Subcutaneous adipose tissue (tissue), 4 donors: ENCODE results near the gene RBM34. TPM values are rescaled to one million over a fixed set of nuclear protein-coding genes. Genes with fewer than 3 reads are reported as not detected.

Source experiments
- CTCF ChIP-seq: fragments of 450-650 bp; IDR thresholded peaks from one replicate; pipeline ENCODE4 v1.5.1; 2016; ENCODE audit warnings: low read depth, mild to moderate bottlenecking, control low read depth, antibody characterized with exemption, moderate library complexity
- total RNA-seq, 4 donors: library from RNA; depleted of rRNA; stranded (reverse); fragments of >200 nt; gene quantifications; one replicate each; pipeline ENCODE4 v1.1.0, GENCODE V29; 2016

RBM34 gene
- total RNA-seq, 4 donors from 2014 or later, result 32.2 to 57.8 (median 51.8) TPM

GRCh38 chr1:235127732-235128455, 33.2 kb downstream of the RBM34 start:
- TF ChIP-seq CTCF, result no peak

DNA sequence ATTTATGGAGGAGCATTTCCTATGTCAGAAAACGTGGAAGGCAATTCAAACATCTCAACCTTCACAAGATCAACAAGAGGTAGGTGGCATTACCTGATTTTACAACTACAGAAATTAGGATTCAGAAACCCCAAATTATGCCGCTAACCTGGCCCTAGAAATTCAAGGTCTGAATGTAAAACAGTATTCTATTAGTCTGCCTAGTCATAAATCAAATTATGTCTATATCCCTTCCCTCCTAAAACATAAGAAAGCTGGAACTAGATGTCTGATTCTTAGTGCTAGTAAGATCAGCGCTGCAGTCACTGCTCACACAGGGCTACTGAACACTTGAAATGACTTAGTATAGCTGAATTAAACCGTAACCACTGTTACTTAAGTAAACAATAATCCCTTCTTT, 33.8 kb downstream of the RBM34 start:
- no peak for TF ChIP-seq CTCF

DNA sequence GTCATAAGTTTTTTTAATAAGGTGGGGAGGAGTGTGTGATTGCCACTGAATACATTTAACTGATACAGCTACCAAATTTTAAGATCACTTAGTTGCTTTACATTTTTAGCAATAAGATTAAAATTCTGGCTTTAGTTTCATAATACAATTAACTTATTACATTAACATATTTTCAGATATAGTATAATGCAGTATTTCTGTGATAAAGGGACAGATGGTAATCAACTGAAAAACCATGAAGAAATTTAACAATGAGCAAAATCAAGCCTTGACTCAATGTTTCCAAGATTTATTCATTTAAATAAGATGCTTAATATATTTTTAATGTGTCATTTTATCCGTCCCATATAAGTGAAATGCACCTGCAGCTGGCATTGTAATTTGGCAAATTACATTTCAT, 36.4 kb downstream of the RBM34 start:
- TF ChIP-seq CTCF, result no peak

GRCh38 chr1:235124111-235124510, 36.9 kb downstream of the RBM34 start:
- TF ChIP-seq CTCF, result no peak

GRCh38 chr1:235122348-235122747, 38.7 kb downstream of the RBM34 start:
- TF ChIP-seq CTCF, result no peak

DNA sequence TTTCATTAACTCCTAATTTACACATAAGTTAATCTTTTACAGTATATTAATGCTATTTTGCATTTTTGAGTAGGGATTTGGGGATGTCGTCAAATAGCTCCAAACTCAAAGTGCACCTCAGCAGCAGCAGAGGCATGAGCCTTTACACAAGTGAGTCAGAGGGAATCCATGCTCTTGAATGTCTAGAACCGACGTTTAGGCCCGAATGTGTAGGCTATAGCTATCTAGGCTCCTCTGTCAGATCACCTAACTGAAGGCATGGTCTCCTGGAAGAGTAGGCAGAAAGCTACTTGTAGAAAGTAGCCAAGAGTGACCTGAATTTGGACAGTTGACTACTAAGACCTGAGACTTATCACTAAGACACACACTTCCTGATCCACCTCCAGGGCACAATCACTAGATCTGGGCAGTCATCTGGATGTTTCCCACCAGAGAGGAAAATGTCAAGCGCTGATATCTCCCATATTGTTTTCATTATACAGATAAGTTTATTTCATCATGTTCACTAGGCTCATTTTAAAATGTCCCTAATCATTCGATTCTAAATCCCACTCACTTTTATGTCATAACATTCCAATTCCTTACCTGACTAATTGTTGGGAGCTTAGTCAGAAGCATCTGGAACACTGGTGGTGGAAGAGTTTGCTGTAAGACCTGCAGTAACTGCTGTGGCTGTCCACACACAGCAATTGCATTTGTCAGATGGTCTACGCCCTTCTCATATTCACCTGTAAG, 47.7 kb downstream of the RBM34 start:
- TF ChIP-seq CTCF, result no peak

DNA sequence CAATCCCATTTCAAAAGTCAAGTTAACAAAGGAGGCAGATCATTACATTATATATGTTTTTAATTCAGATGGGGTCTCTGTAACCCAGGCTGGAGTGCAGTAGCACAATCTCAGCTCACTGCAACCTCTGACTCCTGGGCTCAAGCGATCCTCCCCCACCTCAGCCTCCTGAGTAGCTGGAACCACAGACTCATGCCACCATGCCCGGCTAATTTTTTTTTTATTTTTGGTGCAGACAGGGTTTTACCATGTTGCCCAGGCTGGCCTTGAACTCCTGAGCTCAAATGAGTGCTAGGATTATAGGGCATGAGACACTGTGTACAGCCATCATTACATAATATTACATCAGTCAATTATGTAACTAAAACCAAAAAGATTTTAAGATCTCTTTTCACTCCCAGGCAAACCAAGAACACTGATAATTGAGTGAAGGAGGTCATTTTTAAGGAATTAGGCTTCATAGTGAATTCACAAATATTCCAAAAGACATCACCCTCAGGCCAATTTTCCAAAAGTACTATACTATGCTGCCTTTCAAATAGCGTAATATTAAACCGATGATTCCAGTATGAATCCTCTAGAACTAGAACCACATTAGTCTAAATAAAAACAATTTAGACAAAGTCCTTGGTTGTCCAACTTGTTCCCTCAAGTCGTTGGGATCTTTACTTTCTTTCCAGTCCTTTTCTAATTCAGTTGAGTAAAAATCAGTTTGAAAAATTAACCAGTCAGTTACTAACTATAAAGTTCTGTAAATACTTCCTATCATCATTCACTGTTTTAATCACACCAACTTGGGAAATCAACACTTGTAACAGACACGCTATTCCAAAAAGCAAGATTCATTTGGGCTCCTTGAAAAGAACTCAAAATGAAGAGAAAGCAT, 48.5 kb downstream of the RBM34 start:
- TF ChIP-seq CTCF, result no peak
